BJ (cell line): Measurements from ENCODE around the gene TCF12. TPM values are rescaled to one million over a fixed set of nuclear protein-coding genes. Genes with fewer than 3 reads are reported as not detected.

ENCODE experiments used
- CTCF ChIA-PET: fragments of 350-600 bp; formaldehyde crosslinking; extraction: SDS; loops from one replicate; lab custom pipeline; 2021; ENCODE audit warnings: antibody characterized with exemption, inconsistent platforms; lab: Yijun Ruan, JAX
- POLR2A ChIA-PET: fragments of 300-600 bp; sonication (Branson Sonifier 250); formaldehyde crosslinking; extraction: SDS; loops from one replicate; lab custom pipeline; 2021; ENCODE audit warnings: antibody characterized with exemption; lab: Charles Lee
- DNase-seq: peaks from one replicate; pipeline ENCODE4 v3.0.0-alpha.2; 2011; ENCODE audit warnings: low read depth
- H3K27me3 ChIP-seq: 2 replicates; pipeline ENCODE4 v1.6.0; 2011; ENCODE audit warnings: low read length; ENCODE audit not compliant: control insufficient read depth, insufficient read depth
- H3K36me3 ChIP-seq: 2 replicates; pipeline ENCODE4 v1.5.1; 2011; ENCODE audit warnings: low read length; ENCODE audit not compliant: control insufficient read depth, insufficient read depth
- H3K4me3 ChIP-seq: 2 replicates; pipeline ENCODE4 v1.5.1; 2011; ENCODE audit warnings: low read depth, mild to moderate bottlenecking, control low read depth, low read length
- CTCF ChIP-seq: IDR thresholded peaks from 2 replicates; pipeline ENCODE4 v1.5.1; 2011; ENCODE audit warnings: low read depth, mild to moderate bottlenecking, control low read depth, inconsistent platforms, low read length, moderate library complexity; ENCODE audit not compliant: insufficient read depth
- polyA plus RNA-seq: library from polyadenylated mRNA; depleted of rRNA; stranded (reverse); fragments of >200 nt; gene quantifications from 2 replicates; pipeline ENCODE4 v1.2.3, GENCODE V29; 2011

Gene TCF12
- polyA plus RNA-seq, 1 experiment, result 134 TPM

GRCh38 chr15:57205027-57205855 lies 286.8 kb downstream of the TCF12 start:
- Histone ChIP-seq H3K36me3 (peaks cover 1% of the 10 kb centered on the region; the same call in 1 of the 2 replicates), H3K4me3 (no peak overlapping the region), H3K27me3 (no peaks in the 10 kb centered on the region)
- no peak for TF ChIP-seq CTCF
- CTCF ChIA-PET, result interaction anchor here (1.0 to 3.3 kb wide), 5 partner anchors 9 to 60 kb away, joined by 3 to 13 read pairs (median 3); no protein-coding TSS in a partner anchor
- POLR2A ChIA-PET, result no interaction called here
- DNase-seq, result no peak

- TF ChIP-seq CTCF, result no peak
- CTCF ChIA-PET, result interaction anchor here (1.0 to 1.1 kb wide), 2 partner anchors 53 to 59 kb away, joined by 3 read pairs; no protein-coding TSS in a partner anchor
- no peak for DNase-seq
- peaks cover 1% of the 10 kb centered on the region; the same call in 1 of the 2 replicates for H3K36me3 ChIP-seq
- H3K27me3 ChIP-seq, result no peaks in the 10 kb centered on the region
- POLR2A ChIA-PET, result no interaction called here
- H3K4me3 ChIP-seq, result no peak overlapping the region
Observed at GRCh38 chr15:57205996-57206395, 287.6 kb downstream of the TCF12 start.

- H3K4me3 ChIP-seq, result no peak overlapping the region
- no peaks in the 10 kb centered on the region for H3K36me3 ChIP-seq
- DNase-seq, result no peak
- POLR2A ChIA-PET, result no interaction called here
- CTCF ChIA-PET, result interaction anchor here (0.6 to 3.5 kb wide), 27 partner anchors 10 to 723 kb away, joined by 3 to 50 read pairs (median 4); partner anchors contain the start of gene TCF12
- peak; percentile 41 for TF ChIP-seq CTCF
- no peaks in the 10 kb centered on the region for H3K27me3 ChIP-seq
Observed at GRCh38 chr15:57213862-57214261, 295.4 kb downstream of the TCF12 start.

- ChIA-PET CTCF (interaction anchor here (0.6 to 2.0 kb wide), 4 partner anchors 70 to 297 kb away, joined by 3 to 8 read pairs (median 5); partner anchors contain the start of gene TCF12), POLR2A (no interaction called here)
- Histone ChIP-seq H3K36me3 (no peaks in the 10 kb centered on the region), H3K27me3 (no peaks in the 10 kb centered on the region), H3K4me3 (no peak overlapping the region)
- no peak for TF ChIP-seq CTCF
- no peak for DNase-seq
Observed at GRCh38 chr15:57215326-57215725, 296.9 kb downstream of the TCF12 start.

GRCh38 chr15:57215881-57216280 lies 297.4 kb downstream of the TCF12 start:
- TF ChIP-seq CTCF, result no peak
- no peak for DNase-seq
- ChIA-PET POLR2A (interaction anchor here (0.7 kb wide), 1 partner anchor 52 kb away, joined by 11 read pairs; no protein-coding TSS in a partner anchor), CTCF (interaction anchor here (0.6 to 2.0 kb wide), 5 partner anchors 70 to 298 kb away, joined by 3 to 8 read pairs (median 4); partner anchors contain the start of gene TCF12)
- Histone ChIP-seq H3K27me3 (no peaks in the 10 kb centered on the region), H3K4me3 (no peak overlapping the region), H3K36me3 (no peaks in the 10 kb centered on the region)
